Esophagus mucosa (tissue), 1 donor: ENCODE measurements around the gene SYNPR. TPM values are rescaled to one million over a fixed set of nuclear protein-coding genes. Genes with fewer than 3 reads are reported as not detected.

Experiments used
- ATAC-seq: fragments of 200-7000 bp; cut with Tn5 transposase; one replicate; pipeline ENCODE4 v1.9.1; 2020
- total RNA-seq: library from RNA; stranded (reverse); gene quantifications from one replicate; pipeline ENCODE4 v1.2.4, GENCODE V29; 2023
- donor health status: DM: yes; HTN: yes; CAD: no.

The SYNPR gene
- total RNA-seq, 1 donor from 2014 or later = not detected

DNA sequence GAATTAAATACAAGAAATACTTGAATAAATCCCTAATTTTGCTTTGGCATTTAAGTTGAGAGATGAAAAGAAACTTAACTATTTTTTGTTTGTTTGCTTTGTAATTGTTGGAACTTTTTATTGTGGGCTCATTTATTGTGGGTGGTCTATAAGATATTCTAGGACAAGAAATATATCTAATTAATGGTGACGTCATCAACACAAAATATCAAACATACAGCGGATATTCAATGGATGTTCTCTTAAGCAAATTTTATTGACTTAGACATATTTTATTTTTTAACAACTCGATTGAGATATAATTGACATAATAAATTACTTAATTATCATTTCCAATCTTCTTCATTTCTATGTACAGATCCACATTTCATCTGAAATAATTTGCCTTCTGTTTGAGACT is 30.0 kb downstream of the SYNPR start:
- no peak for ATAC-seq

GRCh38 chr3:63309768-63310167 is 31.7 kb downstream of the SYNPR start:
- ATAC-seq = no peak

GRCh38 chr3:63323766-63324165 is 45.7 kb downstream of the SYNPR start:
- no peak for ATAC-seq

GRCh38 chr3:63324621-63325020 is 46.5 kb downstream of the SYNPR start:
- ATAC-seq = no peak

DNA sequence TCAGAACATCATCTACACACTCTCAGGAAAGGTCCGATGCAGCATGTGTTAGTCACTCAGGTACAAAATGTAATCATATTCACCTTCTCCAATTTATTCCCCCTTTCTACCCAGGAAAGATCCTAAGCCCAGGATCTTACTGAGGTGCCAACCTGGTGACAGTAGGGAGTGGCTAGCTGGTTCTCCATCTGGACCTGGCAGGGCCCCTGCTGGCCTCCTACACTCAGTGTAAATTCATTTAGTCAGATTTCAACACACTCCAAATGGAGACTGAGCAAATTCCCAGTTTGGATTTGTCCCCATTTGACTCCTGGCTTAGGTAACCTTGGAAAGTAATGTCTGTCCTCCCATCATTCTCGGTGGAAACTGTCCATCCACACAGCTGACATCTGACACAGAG is 47.3 kb downstream of the SYNPR start:
- no peak for ATAC-seq

DNA sequence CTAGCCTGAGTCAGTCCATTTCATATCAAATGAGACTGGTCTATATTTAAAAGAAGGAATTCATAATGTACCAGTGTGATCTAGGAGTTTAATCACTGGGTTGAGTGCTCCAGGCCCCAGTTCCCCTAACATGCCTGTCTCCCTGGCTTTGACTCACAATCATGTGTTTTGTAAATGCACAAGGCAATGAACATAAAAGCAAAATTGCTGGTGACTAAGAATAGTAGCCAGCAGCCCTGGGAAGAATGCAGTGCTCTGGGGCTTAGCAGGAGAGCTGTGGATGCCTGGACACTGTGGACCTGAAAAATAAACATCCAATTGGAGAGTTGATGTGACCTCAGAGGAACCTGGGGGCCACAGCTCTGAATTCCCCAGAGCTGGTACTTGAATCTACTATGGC is 50.3 kb downstream of the SYNPR start:
- ATAC-seq = no peak

DNA sequence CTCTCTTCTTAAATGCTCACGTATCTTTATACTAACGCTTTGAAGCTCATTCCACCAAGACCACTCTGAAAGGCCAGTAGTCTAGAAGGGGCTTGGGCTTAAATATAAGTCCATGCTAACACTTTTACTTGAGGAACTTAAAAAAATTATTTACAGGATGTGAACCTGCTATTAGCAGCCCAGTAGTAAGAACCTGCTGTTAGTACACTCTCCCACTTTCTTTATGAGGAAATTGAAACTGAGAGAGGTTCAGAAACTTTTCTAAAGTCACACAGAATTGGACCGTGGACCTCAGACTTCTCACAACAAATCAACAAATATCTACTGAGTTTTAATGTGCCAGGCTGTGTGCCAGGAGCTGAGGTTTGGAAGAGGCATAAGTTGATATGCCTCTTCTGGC is 53.4 kb downstream of the SYNPR start:
- no peak for ATAC-seq

- no peak for ATAC-seq
Observed at GRCh38 chr3:63333815-63334214, 55.7 kb downstream of the SYNPR start.

GRCh38 chr3:63338351-63338750 is 60.2 kb downstream of the SYNPR start:
- no peak for ATAC-seq

DNA sequence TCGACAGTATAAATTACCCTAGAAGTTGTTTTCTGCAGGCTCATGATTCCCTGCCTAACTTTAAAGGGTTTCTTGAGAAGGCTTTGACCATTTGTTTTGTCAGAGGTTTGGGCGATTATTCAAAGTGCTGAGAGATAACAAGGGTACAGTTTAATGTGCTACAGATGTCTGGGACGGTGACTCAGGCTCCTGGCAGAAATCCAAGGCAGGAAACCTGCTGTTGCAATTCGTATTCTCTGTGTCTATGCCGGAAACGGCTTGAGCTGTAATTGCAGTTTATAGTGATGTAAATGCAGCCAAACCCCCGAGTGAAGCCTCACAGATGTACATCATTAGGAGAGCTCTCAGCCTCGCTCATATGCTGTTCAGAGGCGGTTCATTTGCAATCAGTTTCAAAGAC is 65.6 kb downstream of the SYNPR start:
- peak; percentile 62 for ATAC-seq

- no peak for ATAC-seq
Observed at GRCh38 chr3:63344661-63345060, 66.6 kb downstream of the SYNPR start.

DNA sequence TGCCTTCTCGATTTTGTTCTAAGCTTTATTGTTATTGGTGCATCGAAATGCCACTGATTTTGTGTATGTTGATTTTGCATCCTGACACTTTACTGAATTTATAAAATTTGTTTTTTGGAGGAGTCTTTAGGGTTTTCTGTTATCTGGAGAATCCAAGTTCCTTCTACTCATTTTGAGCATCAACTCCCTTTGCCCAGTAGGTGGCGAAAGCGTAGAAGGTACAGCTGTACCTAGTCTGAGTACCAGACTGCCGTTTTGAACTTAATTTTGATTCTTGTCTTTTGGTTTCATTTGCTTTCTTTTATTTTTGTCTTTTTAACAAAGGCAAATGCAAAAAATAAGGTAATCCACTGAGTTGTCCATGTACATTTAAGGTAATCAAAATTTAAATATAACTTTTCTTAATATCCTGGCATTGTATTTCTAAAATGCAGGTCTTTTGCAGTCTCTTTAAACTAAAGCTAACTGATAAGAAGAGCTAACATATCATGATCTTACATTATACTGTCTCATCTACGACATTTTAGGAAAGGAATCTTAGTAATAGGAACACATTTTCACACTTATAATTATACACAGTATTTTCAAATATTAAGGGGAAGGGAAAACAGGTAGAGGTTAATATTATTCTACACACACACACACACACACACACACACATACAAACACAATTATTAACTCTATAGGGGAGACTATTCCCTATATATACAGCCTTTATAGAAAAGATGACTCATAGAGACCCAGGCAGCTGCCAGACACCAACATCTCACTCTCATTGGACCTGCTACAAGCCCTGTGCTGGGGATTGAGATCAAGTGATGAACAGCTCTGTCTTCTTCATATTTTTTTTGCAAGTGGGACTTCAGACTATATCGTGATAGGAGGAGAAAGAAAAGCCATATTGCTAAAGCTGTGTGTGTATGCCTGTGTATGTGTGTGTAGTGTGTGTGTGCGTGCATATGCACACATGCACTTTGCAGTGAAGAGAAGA is 71.8 kb downstream of the SYNPR start:
- ATAC-seq = peak; percentile 59

DNA sequence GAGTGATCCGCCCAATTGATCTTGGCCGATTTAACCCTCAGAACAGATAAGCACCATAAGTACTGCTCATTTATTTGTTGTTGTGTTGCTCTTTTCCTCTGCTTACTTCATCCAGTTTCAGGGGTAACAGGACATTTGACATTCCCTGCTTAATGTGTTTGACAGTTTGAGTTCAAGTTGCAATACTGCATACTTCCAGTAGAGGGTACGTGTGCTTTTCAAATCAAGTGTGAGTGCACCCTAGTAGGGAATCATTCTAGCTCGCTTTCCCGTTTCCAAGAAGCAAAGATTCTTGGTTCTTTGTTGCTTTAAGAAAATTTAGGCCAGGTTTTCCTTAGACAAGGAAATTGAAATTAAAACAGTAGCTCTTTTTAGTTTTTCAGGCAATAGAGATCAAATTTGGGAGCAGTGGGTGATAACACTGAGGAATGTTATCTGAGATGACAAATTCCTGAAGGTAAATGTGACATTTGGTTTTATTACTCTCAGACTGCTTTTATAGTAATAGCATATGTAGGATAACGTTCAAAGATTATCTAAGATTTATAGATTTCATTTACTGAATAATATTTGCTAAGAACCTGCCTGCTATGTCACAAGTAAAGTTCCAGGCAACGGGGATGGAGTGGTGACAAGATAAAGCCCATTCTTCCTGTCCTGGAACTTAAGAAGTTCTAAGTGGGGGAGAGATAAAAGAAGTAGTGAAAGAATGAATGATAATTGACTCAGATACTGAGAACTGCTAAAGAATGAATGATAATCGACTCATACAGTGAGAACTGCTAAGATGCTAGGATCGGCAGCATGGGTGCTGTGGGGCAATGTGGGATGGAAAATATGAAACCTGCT is 73.3 kb downstream of the SYNPR start:
- ATAC-seq = peak; percentile 73

GRCh38 chr3:63352008-63352279 is 73.8 kb downstream of the SYNPR start:
- ATAC-seq = no peak

GRCh38 chr3:63353383-63353782 is 75.3 kb downstream of the SYNPR start:
- no peak for ATAC-seq

DNA sequence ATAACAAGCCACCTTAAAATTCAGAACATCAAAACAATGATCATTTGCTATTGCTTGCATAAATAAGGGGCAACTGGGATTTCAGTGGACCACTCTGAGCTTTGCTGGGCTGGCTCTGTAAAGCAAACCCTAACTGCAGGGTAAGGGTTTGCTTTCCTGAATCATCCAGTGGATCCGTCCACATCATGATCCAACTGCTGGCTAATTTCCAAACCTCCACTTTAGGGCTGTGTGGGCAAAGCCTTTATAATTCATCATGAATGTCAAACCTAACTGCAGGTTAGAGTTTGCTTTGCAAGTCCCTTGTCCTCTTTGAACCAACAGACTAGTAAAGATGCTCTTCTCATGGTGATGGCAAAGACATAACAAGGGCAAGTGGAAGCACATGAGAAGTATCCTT is 76.1 kb downstream of the SYNPR start:
- no peak for ATAC-seq

- ATAC-seq = no peak
Observed at GRCh38 chr3:63355809-63356208, 77.7 kb downstream of the SYNPR start.

DNA sequence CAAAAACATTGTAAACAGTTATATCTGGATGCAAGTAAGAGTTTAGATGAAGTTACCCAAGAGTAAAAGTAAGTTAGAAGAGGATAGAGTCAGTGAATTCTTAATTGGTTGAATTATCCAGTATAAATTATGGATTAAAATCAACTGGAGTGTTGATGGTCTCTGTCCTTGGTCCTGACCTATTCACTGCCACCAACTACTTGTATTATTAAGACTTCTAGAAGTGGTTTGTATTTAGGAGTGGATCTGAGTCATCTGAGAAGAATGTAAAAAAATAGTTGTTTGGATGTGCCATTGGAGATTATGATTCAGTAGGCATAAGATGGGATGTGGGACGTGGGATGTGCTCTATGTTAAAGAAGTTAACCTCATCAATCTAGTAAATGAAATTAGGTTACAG is 86.4 kb downstream of the SYNPR start:
- ATAC-seq = no peak

DNA sequence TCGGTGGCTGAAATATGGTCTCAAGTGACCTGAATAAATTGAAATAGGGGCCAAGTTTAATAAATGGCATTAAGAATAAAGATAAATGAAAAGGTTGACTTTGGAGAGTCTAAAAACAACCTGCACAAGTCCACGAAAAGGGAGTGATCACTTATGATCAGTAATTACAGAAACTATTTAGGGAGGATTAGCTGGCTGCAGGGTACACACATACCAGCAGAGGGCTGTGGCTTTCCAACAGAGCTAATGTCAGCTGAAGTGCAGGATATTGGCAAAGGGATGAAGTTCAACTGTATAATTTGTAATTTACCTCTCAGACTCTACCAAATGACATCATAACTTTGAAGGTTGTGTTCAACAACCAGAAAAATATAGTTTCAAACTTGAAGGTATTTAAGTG is 86.8 kb downstream of the SYNPR start:
- ATAC-seq = no peak

DNA sequence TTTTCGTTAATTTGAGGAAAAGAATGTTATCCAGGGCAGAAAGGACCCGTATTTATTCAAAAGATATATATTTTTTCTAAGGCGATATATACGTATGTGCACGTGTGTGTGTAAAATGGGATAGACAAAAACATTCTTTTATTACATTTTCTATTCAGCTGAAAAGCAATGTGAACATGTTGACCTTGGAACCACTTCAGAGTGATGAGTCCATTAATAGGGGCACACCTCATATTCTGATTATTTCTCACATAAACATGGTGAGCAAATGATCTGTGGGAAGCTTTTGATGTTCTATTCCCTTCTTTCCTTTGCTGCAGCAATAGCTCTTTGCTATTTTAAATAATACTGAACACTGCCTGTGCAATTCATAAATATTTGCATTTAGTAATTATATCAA is 87.6 kb downstream of the SYNPR start:
- ATAC-seq = no peak

GRCh38 chr3:63370094-63370493 is 92.0 kb downstream of the SYNPR start:
- ATAC-seq = no peak

DNA sequence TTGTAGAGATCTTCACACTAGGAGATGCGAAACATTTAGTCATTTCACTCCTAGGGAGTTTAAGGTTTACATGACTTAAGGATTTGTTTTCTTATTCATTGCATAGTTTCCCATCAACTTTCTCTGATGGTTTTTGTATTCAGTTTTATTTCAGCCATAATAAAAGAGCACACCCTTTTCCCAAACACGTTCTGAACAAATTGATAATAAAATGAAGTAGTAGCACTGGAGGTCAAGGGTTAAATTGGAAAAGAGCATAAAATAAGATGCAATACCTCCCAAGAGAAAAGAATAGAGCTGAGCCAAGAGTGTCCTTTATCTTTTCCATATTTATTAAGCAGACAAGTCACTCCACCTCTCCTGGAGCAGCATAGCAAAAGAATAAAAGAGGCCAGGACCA is 104.9 kb downstream of the SYNPR start:
- ATAC-seq = no peak

DNA sequence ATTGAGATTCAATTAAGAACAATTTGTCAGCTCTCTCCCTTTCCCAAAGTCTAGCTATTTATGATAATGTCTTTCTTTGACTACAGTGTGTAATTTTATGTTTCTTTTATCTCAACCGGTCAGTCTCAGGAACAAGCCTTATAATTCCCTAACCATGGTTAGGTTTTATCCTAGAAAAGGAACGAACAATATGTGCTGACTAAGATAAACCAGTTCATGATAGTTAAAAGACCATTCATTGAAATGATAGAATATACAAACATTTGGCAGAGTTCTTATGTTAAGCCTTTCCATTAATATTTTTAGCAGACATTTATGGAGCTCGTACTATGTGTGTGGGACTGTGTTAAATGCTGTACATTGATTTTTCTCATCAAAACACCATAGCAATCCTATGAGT is 106.3 kb downstream of the SYNPR start:
- no peak for ATAC-seq

DNA sequence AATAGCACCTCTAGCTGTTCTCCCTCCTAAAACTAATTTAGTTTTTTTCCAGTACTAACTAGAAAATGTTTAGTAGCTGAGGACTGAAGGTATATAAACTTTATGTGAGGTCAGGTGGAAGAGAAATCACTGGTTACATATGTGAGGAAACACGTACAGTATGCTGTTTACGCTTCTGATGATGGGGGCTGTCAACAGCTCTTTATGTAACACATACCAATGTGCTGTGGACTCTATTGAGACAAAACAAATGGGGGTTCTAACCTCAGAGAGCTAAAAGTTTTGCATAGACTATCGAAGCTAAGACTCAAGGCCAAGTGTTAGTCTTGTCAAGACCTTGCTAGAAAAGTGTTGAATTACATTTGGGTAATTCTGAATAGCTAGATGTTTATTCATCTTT is 107.5 kb downstream of the SYNPR start:
- ATAC-seq = no peak
